GM12891 (cell line): Measurements from ENCODE around the gene IPO9.

Experiments
- DNase-seq: peaks from one replicate; pipeline ENCODE4 v3.0.0; 2011; ENCODE audit warnings: low spot score; ENCODE audit not compliant: insufficient read length
- FAIRE-seq: peaks from 2 replicates; lab custom pipeline; 2011; peaks lifted over from hg19 to GRCh38; lab: Jason Lieb, UNC
- PAX5 ChIP-seq: IDR thresholded peaks from 2 replicates; pipeline ENCODE4 v1.6.1; 2011; ENCODE audit warnings: low read length, moderate library complexity, mild to moderate bottlenecking; ENCODE audit not compliant: insufficient read depth, severe bottlenecking
- POLR2A ChIP-seq: IDR thresholded peaks from 2 replicates; pipeline ENCODE4 v1.6.1; 2011; ENCODE audit warnings: low read depth, low read length, control low read depth
- POLR2AphosphoS5 ChIP-seq: IDR thresholded peaks from 2 replicates; pipeline ENCODE4 v1.6.1; 2011; ENCODE audit warnings: low read depth, low read length, control low read depth
- POU2F2 ChIP-seq: IDR thresholded peaks from 2 replicates; pipeline ENCODE4 v1.6.1; 2011; ENCODE audit warnings: low read depth, mild to moderate bottlenecking, control low read depth, low read length, moderate library complexity
- SPI1 ChIP-seq: IDR thresholded peaks from 2 replicates; pipeline ENCODE4 v1.6.1; 2011; ENCODE audit warnings: low read depth, low read length, control low read depth
- TAF1 ChIP-seq: IDR thresholded peaks from 2 replicates; pipeline ENCODE4 v1.6.1; 2011; ENCODE audit warnings: low read depth, low read length, control low read depth

The IPO9 gene

GRCh38 chr1:201914456-201915235 lies 85.7 kb downstream of the IPO9 start:
- no peak for FAIRE-seq
- TF ChIP-seq POLR2A (no peak), PAX5 (no peak), POU2F2 (no peak), TAF1 (no peak), POLR2AphosphoS5 (no peak), SPI1 (no peak)
- DNase-seq = no peak

GRCh38 chr1:201916649-201917249 lies 87.8 kb downstream of the IPO9 start:
- DNase-seq = no peak
- no peak for TF ChIP-seq POU2F2
- TF ChIP-seq POLR2AphosphoS5 = no peak
- TF ChIP-seq TAF1 = no peak
- TF ChIP-seq POLR2A = no peak
- TF ChIP-seq SPI1 = no peak
- no peak for TF ChIP-seq PAX5
- no peak for FAIRE-seq

- TF ChIP-seq POLR2A = no peak
- TF ChIP-seq TAF1 = no peak
- no peak for TF ChIP-seq POLR2AphosphoS5
- TF ChIP-seq PAX5 = no peak
- no peak for TF ChIP-seq POU2F2
- no peak for TF ChIP-seq SPI1
- no peak for DNase-seq
- FAIRE-seq = no peak
These were observed 88.5 kb downstream of the IPO9 start for GRCh38 chr1:201917362-201918033.

GRCh38 chr1:201918343-201918742 lies 89.4 kb downstream of the IPO9 start:
- no peak for DNase-seq
- no peak for FAIRE-seq
- TF ChIP-seq TAF1 (no peak), PAX5 (no peak)

- DNase-seq (no peak), FAIRE-seq (no peak)
- TF ChIP-seq POLR2A (no peak), POU2F2 (no peak), PAX5 (no peak), TAF1 (no peak), SPI1 (no peak), POLR2AphosphoS5 (no peak)
These were observed 93.1 kb downstream of the IPO9 start for GRCh38 chr1:201921952-201922558.

GRCh38 chr1:201925301-201925567 lies 96.3 kb downstream of the IPO9 start:
- DNase-seq (no peak), FAIRE-seq (no peak)
- TF ChIP-seq POLR2A (no peak), POLR2AphosphoS5 (no peak), POU2F2 (no peak), TAF1 (no peak), SPI1 (no peak), PAX5 (no peak)

- TF ChIP-seq POLR2AphosphoS5 = no peak
- no peak for TF ChIP-seq TAF1
- no peak for TF ChIP-seq SPI1
- no peak for TF ChIP-seq POLR2A
- TF ChIP-seq PAX5 = no peak
- no peak for TF ChIP-seq POU2F2
- DNase-seq (no peak), FAIRE-seq (no peak)
These were observed 97.2 kb downstream of the IPO9 start for GRCh38 chr1:201925981-201926645.

GRCh38 chr1:201928266-201928665 lies 99.3 kb downstream of the IPO9 start:
- no peak for FAIRE-seq
- TF ChIP-seq TAF1 = no peak
- TF ChIP-seq PAX5 = no peak
- TF ChIP-seq POLR2AphosphoS5 = no peak
- no peak for TF ChIP-seq POLR2A
- no peak for TF ChIP-seq SPI1
- TF ChIP-seq POU2F2 = no peak
- DNase-seq = no peak
